KOPT-K1 (cell line): ENCODE measurements around the gene PALLD.

Experiments used
- H3K27ac ChIP-seq: fragments of 200-600 bp; sonication (generic); 2 replicates; pipeline ENCODE4 v1.5.1; 2016; ENCODE audit warnings: antibody characterized with exemption, mild to moderate bottlenecking, low read depth, low read length; ENCODE audit not compliant: poor library complexity, severe bottlenecking
- H3K36me3 ChIP-seq: fragments of 200-600 bp; sonication (generic); 2 replicates; pipeline ENCODE4 v1.5.1; 2017; ENCODE audit warnings: antibody characterized with exemption, mild to moderate bottlenecking, low read length, moderate library complexity; ENCODE audit not compliant: insufficient read depth
- H3K9me3 ChIP-seq: fragments of 200-600 bp; sonication (generic); 2 replicates; pipeline ENCODE4 v1.5.1; 2017; ENCODE audit warnings: antibody characterized with exemption, low read length, mild to moderate bottlenecking; ENCODE audit not compliant: insufficient read depth, poor library complexity, severe bottlenecking

PALLD gene

GRCh38 chr4:168551945-168552695 lies 55.3 kb downstream of the PALLD start:
- no peaks in the 10 kb centered on the region for H3K36me3 ChIP-seq
- H3K9me3 ChIP-seq = no peaks in the 10 kb centered on the region
- H3K27ac ChIP-seq = no peak overlapping the region

DNA sequence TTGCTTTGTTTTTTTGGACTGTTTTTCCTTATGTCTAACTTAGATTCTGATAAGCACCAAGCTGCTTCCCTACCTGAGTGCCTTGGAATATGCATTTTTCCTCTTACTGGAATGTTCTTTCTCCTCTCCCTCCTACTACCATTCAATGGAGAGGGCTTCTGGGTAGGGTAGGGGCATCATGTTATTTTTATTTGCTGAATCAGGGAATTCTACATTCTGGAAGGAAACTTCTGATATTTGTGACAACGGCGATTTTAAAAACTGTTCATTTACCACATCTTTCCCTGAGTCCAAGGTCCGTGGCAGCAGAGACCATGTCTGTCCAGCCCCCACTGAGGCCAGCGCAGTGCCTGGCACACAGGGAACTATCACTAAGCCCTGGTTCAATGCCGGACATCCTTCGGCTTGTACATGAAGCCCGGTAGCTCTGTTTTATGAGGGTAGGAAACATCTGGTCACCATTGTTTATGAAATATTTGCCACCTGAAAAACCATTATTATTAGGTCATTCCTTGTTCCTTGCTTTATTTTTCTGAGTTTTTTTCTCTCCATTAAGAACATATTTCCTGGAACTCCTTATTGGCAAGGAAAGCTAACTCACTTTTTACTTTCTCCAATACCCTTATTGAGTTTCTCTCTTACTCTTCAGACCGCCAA lies 57.0 kb downstream of the PALLD start:
- Histone ChIP-seq H3K27ac (no peak overlapping the region), H3K9me3 (no peaks in the 10 kb centered on the region), H3K36me3 (no peaks in the 10 kb centered on the region)

GRCh38 chr4:168555437-168555836 lies 58.6 kb downstream of the PALLD start:
- no peak overlapping the region for H3K27ac ChIP-seq

DNA sequence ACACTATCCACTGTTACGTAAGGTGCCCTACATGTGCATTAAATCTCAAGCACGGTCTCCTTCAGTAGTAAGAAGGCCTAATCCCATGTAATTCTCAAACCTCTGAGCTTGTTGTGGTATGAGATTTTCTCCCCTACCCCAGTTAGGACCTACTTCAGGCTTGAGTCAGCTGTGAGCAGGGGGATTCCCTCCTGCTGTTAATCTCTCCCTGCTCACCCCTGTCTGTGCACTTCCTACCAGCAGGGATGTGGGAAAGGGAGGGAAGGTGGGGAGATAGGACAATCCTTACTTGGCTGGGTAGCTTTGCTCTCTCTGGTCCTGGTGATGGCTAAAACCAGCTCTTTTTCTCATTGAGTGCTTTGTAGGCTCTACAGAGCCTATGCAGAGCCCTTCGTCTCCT lies 60.8 kb downstream of the PALLD start:
- no peaks in the 10 kb centered on the region for H3K9me3 ChIP-seq
- H3K27ac ChIP-seq = no peak overlapping the region
- H3K36me3 ChIP-seq = no peaks in the 10 kb centered on the region

More at GRCh38 chr4:168555437-168555836, 58.6 kb downstream of the PALLD start:
- no peaks in the 10 kb centered on the region for H3K36me3 ChIP-seq
- no peaks in the 10 kb centered on the region for H3K9me3 ChIP-seq

DNA sequence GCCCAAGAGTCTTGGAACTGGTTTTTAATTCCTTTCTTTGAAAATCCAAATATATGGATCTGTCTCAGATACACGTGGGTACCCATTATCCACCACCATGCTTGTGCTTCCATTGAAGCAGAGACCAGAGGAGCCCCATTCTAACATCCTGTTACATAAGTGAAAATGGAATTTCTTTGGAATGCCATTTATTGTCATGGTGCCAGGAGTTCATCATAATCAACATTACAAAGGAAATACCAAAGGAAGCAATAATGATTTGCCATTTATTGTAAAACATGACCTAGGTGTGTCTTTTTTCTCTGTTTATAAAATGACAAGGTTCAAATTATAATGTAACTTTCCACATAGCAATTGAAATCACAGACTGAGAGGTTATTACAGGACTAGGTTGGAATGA lies 61.7 kb downstream of the PALLD start:
- Histone ChIP-seq H3K9me3 (no peaks in the 10 kb centered on the region), H3K36me3 (no peaks in the 10 kb centered on the region), H3K27ac (no peak overlapping the region)

GRCh38 chr4:168560184-168561180 lies 63.6 kb downstream of the PALLD start:
- Histone ChIP-seq H3K9me3 (no peaks in the 10 kb centered on the region), H3K36me3 (no peaks in the 10 kb centered on the region), H3K27ac (no peak overlapping the region)

GRCh38 chr4:168562041-168562571 lies 65.3 kb downstream of the PALLD start:
- Histone ChIP-seq H3K9me3 (no peaks in the 10 kb centered on the region), H3K36me3 (no peaks in the 10 kb centered on the region), H3K27ac (no peak overlapping the region)

GRCh38 chr4:168564023-168564422 lies 67.2 kb downstream of the PALLD start:
- Histone ChIP-seq H3K27ac (no peak overlapping the region), H3K9me3 (no peaks in the 10 kb centered on the region), H3K36me3 (no peaks in the 10 kb centered on the region)

DNA sequence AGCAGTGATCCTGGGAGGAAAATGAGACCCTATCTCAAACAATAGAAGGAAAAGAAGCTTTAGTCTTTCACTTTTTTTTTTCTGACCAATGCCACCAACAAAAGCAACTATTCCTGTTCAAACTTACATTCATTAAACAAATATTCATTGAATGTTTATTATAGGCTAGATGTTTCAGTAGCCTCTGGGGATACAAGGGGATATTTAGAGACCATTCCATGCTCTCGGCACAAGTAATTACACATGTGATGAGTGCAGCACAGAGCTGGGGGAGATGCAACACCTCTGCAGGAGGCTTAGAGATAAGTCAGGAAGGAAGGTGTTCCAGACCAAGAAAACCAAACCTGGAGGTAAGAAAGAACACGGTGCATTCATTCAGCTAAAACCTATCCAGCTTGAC lies 68.3 kb downstream of the PALLD start:
- Histone ChIP-seq H3K27ac (no peak overlapping the region), H3K9me3 (no peaks in the 10 kb centered on the region), H3K36me3 (no peaks in the 10 kb centered on the region)

DNA sequence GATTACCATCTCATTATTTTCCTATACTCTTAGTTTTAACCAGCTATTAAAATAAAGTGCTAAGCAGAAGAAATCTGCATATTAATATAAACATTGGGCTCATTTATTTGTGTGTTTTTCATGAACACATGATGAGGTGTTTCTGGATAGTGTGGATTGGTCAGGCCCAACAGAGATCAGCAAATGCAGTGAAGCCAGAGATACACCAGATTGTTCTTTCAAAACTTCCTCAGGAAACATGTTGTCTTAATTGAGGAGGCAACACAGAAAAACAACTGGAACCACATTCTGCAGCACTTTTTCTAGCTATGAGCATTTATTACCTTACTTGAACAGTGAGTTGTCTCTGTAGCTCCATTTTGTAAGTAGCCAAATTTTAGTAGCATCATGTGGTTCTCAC lies 69.9 kb downstream of the PALLD start:
- H3K9me3 ChIP-seq = no peaks in the 10 kb centered on the region
- H3K36me3 ChIP-seq = no peaks in the 10 kb centered on the region
- no peak overlapping the region for H3K27ac ChIP-seq

DNA sequence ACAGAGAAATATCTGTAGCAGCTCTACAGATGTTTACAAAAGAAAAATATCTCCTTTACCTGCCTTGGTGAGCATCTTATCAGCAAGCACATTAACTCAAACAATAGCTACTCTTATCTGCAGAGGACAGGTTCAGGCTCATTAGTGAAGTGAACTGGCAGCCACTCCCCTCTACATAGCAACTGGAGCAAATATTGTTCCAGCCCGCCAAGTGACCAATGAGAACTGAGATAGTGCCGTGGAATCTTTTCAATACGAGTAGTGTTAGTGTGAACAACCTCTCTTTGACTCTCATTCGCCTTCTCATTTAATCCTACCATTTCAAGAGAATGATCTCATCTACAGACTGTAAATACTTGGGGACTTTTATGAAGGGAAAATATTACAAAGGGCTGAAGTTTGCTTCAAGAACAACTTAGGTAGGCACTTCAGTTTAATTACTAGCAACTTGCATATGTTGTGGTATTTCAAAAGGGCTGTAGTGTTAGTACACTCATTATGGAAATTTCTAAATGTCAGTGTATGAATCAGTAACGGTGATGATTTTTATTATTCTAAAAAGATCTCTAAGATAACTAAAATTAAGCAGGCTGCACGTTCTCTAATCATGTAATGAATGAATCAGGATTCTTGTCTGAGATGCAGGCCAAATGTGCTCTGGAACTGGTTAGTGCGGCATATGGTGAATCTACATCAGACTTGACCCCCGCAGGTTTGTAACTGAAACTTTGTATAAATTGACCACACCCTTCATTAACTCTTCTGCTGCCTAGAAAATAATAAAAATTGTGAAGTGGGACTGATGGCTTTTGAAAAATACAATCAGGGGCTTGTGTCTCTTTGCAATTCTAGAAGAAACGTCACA lies 72.4 kb downstream of the PALLD start:
- no peak overlapping the region for H3K27ac ChIP-seq
- H3K36me3 ChIP-seq = no peaks in the 10 kb centered on the region
- no peaks in the 10 kb centered on the region for H3K9me3 ChIP-seq

- Histone ChIP-seq H3K9me3 (no peaks in the 10 kb centered on the region), H3K36me3 (no peaks in the 10 kb centered on the region), H3K27ac (no peak overlapping the region)
Observed at GRCh38 chr4:168569931-168570276, 73.1 kb downstream of the PALLD start.

- Histone ChIP-seq H3K9me3 (no peaks in the 10 kb centered on the region), H3K27ac (no peak overlapping the region), H3K36me3 (no peaks in the 10 kb centered on the region)
Observed at GRCh38 chr4:168570466-168570865, 73.6 kb downstream of the PALLD start.

DNA sequence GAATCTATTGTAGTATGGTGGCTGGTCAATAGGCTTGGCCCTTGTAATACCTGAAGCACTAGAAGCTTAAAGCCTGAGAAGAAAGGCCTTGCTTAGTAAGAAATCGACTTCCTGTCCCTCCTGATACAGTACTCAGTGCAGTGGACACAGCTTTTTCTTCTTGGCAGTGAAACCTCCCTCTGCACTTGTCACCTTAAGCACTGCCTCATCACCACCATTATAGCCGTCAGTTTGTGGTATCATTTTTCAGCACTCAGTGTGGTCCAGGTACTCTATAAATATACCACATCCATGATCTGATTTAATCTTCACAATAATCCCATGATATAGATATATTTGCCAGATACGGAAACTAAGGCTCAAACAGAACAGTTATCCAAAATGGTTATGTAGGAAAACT lies 75.2 kb downstream of the PALLD start:
- Histone ChIP-seq H3K9me3 (no peaks in the 10 kb centered on the region), H3K36me3 (no peaks in the 10 kb centered on the region), H3K27ac (no peak overlapping the region)
